HFFc6 (cell line): Measurements from ENCODE around the gene LINC00632. TPM values are rescaled to one million over a fixed set of nuclear protein-coding genes. Genes with fewer than 3 reads are reported as not detected.
A peak's percentile ranks its signal among the peaks of the same experiment; 100 is the strongest.

Source experiments
- DNase-seq: peaks from one replicate; pipeline ENCODE4 v3.0.0-alpha.2; 2018
- H3K27ac Mint-ChIP-seq: 2 replicates; pipeline ENCODE4 v1.8.0; 2020; ENCODE audit warnings: mild to moderate bottlenecking, mixed read lengths
- H3K27me3 Mint-ChIP-seq: 2 replicates; pipeline ENCODE4 v1.8.0; 2021; ENCODE audit warnings: mild to moderate bottlenecking, moderate library complexity, mixed read lengths; ENCODE audit not compliant: insufficient read depth
- H3K36me3 Mint-ChIP-seq: 2 replicates; pipeline ENCODE4 v1.8.0; 2021; ENCODE audit warnings: low read depth, mixed read lengths
- H3K4me1 Mint-ChIP-seq: 2 replicates; pipeline ENCODE4 v1.8.0; 2020; ENCODE audit warnings: low read depth, mixed read lengths
- H3K4me3 Mint-ChIP-seq: 2 replicates; pipeline ENCODE4 v1.8.0; 2020; ENCODE audit warnings: mild to moderate bottlenecking, moderate library complexity, mixed read lengths
- H3K9me3 Mint-ChIP-seq: 2 replicates; pipeline ENCODE4 v1.8.0; 2020; ENCODE audit warnings: mild to moderate bottlenecking, mixed read lengths
- total RNA-seq, 6 experiments: library from RNA; stranded (reverse); fragmentation: NEBNext Ultra II Directional; extraction: Animal tissue kit (Norgen Biotek cat#: 25700); gene quantifications; 2 replicates in 1 of 6; 3 replicates in 5 of 6; pipeline ENCODE4 v1.2.3, GENCODE V29; 2021
- TF ChIP-seq, protein P1 (sequence below): fragments of 200-600 bp; sonication (generic); IDR thresholded peaks from 2 replicates; pipeline ENCODE4 v1.5.0; 2021; ENCODE audit warnings: antibody characterized with exemption, mild to moderate bottlenecking

Gene LINC00632
- total RNA-seq, 6 experiments from 2014 or later, result 115 to 236 (median 155) TPM

DNA sequence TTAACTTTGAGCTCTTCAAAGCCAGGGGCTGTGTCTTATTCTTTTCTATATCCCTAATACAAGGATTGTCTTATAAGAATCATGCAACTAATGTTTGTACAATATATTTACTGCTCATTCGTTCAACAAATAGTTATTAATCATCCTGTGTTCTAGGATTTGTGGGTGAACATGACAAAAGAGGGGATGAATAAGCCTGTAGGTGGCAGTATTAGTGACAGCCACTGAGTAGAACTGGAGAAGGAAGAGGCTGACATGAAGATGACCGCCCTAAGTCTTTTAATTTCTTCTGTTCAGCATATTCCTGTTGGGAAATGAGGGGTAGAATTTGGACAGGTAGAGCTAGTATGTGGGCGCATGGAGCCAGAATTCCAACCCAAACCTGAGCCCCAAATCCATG lies 11.9 kb upstream of the LINC00632 start:
- no peaks in the 10 kb centered on the region for H3K36me3 Mint-ChIP-seq
- TF ChIP-seq, protein P1, sequence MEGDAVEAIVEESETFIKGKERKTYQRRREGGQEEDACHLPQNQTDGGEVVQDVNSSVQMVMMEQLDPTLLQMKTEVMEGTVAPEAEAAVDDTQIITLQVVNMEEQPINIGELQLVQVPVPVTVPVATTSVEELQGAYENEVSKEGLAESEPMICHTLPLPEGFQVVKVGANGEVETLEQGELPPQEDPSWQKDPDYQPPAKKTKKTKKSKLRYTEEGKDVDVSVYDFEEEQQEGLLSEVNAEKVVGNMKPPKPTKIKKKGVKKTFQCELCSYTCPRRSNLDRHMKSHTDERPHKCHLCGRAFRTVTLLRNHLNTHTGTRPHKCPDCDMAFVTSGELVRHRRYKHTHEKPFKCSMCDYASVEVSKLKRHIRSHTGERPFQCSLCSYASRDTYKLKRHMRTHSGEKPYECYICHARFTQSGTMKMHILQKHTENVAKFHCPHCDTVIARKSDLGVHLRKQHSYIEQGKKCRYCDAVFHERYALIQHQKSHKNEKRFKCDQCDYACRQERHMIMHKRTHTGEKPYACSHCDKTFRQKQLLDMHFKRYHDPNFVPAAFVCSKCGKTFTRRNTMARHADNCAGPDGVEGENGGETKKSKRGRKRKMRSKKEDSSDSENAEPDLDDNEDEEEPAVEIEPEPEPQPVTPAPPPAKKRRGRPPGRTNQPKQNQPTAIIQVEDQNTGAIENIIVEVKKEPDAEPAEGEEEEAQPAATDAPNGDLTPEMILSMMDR, result peak; percentile 28; the same call in 1 of the 2 replicates

DNA sequence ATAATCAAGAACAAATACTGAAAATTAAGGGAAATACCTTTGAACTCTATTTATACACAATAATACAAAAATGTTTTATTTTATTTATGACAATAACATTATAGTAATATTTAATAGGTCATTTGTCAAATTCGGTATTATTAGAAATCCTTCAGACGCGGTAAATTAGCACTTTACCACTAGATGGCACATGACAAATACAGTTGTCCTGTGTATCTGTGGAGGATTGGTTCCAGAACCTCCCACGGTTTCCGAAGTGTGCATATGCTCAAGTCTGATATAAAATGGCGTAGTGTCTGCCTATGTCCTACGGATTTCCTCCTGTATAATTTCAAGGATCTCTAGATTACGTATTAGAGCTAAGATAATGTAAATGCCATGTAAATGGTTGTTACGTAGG lies 8.1 kb upstream of the LINC00632 start:
- H3K27me3 Mint-ChIP-seq, result no peaks in the 10 kb centered on the region
- H3K9me3 Mint-ChIP-seq, result no peaks in the 10 kb centered on the region
- no peak overlapping the region for H3K4me3 Mint-ChIP-seq
- no peak overlapping the region for H3K27ac Mint-ChIP-seq
- H3K36me3 Mint-ChIP-seq, result no peaks in the 10 kb centered on the region
- TF ChIP-seq, protein P1, result peak; percentile 60
- DNase-seq, result no peak
- no peaks in the 10 kb centered on the region for H3K4me1 Mint-ChIP-seq

More for the DNA sequence above, 11.9 kb upstream of the LINC00632 start:
- H3K4me1 Mint-ChIP-seq, result no peaks in the 10 kb centered on the region
- H3K4me3 Mint-ChIP-seq, result no peak overlapping the region
- no peak for DNase-seq
- no peak overlapping the region for H3K27ac Mint-ChIP-seq
- no peaks in the 10 kb centered on the region for H3K27me3 Mint-ChIP-seq
- H3K9me3 Mint-ChIP-seq, result peaks cover 4% of the 10 kb centered on the region; the same call in 1 of the 2 replicates

DNA sequence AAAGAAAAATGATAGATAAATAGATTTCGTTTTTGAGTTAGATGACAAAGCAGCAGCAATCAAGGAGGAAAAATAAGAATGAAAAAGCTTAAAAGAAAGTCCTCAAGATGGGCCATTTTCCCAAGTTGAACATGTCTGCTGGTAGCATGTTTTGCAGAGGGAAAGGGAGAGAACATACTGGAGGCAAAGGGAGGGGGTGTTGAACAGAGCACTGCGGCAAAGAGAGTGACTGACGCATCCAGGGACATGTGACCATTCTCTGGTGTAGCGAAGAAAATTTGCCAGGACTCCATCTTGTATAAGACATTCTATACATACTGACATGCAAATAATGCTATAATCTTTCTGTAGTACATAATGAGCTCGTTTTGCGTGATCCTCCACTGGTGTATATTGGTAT lies 1.2 kb downstream of the LINC00632 start:
- Mint-ChIP-seq H3K4me3 (0 out of 2 replicates have a peak overlapping the region, but pooled peaks have one; percentile 17), H3K27me3 (peaks cover 2% of the 10 kb centered on the region), H3K27ac (no peak overlapping the region), H3K36me3 (no peaks in the 10 kb centered on the region), H3K4me1 (no peaks in the 10 kb centered on the region), H3K9me3 (no peaks in the 10 kb centered on the region)
- TF ChIP-seq, protein P1, result no peak
- no peak for DNase-seq

DNA sequence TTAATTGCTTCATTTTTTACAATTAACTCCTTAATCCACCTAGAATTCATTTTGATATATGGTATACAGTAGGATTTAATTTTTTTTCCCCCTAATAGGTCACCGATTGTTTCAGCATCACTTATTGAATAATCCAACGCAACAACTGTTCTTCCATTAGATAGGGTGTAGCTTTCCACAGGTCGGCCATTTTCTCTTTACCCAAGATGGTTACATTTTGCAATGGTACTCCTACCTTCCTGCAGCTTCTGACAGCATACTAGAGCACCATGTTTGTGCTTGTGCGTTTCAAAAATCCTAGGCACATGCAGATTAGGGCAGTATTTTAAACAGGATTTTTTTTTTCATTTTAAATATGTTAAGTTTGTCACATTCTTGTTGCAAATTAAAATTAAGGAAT lies 2.3 kb downstream of the LINC00632 start:
- Mint-ChIP-seq H3K27me3 (peaks cover 2% of the 10 kb centered on the region), H3K4me1 (no peaks in the 10 kb centered on the region), H3K9me3 (no peaks in the 10 kb centered on the region), H3K36me3 (no peaks in the 10 kb centered on the region), H3K27ac (no peak overlapping the region), H3K4me3 (no peak overlapping the region)
- no peak for DNase-seq
- TF ChIP-seq, protein P1, result no peak

DNA sequence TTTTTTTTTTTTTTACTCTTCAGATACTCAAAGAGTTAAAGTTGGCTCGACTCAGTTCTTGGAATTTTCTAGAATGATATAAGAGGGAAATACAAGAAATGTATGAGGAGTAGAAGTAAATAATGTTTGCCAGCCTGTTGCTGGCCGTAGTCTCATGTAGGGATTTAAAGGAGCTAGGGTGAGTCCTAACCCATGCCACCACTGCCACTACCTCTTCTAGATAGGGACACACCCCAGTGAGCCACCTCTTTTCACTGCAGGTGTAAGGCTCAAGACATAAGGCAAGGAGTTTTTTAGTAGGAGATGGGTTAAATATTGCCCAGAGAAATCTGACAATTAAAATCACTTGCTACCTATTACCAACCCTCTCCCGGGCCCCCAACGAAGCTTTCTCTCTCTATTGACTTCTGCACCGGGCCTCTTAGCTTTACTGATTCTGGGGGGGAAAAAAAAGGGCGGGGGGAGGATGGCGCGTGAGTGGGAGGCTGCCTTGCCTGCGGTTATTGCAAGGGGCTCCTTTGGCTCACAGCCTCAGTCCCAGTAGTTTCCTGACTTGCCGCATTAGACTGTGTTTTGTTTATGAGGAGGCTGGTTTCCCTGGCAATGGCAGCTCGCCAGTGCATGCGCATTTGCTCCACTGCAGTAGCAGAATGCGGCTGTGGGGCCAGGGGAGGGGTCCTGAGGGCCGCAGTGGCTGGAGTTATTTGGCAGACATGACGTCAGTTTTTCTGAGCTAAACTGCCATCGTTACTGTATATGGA lies 3.0 kb downstream of the LINC00632 start:
- peak; percentile 1 for DNase-seq
- Mint-ChIP-seq H3K27me3 (peaks cover 2% of the 10 kb centered on the region), H3K27ac (no peak overlapping the region), H3K9me3 (no peaks in the 10 kb centered on the region), H3K36me3 (no peaks in the 10 kb centered on the region), H3K4me3 (no peak overlapping the region), H3K4me1 (no peaks in the 10 kb centered on the region)
- TF ChIP-seq, protein P1, result no peak
